Measurements from ENCODE around the gene SDSL. TPM values are rescaled to one million over a fixed set of nuclear protein-coding genes. Genes with fewer than 3 reads are reported as not detected.

SDSL gene, protein sequence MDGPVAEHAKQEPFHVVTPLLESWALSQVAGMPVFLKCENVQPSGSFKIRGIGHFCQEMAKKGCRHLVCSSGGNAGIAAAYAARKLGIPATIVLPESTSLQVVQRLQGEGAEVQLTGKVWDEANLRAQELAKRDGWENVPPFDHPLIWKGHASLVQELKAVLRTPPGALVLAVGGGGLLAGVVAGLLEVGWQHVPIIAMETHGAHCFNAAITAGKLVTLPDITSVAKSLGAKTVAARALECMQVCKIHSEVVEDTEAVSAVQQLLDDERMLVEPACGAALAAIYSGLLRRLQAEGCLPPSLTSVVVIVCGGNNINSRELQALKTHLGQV
- 1.6 TPM for total RNA-seq

DNA sequence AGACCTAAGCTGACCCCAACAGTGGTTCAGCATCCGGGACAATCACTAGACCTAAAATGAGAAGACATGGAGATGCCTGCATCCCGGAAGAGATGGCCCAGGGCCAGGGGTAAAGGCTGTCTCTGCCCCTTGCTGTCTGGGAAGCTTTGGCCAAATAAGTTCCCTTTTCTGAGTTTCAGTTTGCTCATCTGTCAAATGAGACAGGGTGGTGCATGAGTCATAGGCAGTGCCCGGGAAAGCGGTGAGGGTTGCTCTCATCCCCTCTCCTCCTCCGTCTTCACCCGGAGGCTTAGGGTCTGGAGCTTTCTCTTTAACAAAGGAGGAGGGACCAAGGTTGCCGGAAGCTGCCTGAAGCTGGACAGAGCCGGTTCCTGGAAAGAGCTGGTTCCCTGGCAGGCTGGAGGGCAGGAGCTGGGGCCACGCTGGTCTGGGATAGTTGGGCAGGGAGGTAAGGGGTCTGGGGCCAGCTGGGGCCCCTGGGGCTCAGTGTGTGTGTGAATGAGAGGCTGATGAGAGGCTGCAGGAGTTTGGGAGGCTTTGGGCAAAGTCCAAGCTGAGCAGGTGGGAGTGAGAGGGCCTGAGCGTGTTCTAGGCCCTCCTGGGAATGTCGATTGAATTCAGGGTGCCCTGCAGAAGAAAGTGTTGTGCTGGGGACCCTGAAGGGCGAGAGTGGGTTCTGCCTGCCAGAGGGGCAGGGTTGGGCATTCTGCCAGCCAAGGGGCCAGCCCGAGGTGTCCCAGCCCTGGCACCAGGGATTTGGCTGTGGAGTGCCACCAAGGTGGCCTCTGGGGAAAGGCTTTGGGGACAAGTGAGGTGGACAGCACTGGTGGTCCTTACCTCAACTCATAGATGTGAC lies at the start of gene SDSL:
Gene SDSL, plus strand, starts transcription at position 351 of the 856 bp plus-strand sequence. CDS start 5,603 bp downstream, outside the sequence.
- DNase-seq, result peak; percentile 60

DNA sequence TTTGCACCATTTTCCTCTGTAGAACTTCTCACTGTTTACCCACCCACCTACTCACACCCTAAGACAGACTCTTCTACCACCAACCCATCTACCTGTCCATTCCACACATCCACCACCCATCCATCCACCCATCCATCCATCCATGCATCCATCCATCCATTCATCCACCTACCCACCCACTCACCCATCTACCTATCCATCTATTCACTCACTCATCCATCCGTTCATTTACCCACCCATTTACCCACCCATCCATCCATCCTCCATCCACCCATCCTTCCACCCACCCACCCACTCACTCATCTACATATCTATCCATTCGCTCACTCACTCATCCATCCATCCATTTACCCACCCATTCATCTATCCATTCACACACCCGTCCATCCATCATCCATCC lies 48.7 kb upstream of the SDSL start:
- DNase-seq, result no peak

DNA sequence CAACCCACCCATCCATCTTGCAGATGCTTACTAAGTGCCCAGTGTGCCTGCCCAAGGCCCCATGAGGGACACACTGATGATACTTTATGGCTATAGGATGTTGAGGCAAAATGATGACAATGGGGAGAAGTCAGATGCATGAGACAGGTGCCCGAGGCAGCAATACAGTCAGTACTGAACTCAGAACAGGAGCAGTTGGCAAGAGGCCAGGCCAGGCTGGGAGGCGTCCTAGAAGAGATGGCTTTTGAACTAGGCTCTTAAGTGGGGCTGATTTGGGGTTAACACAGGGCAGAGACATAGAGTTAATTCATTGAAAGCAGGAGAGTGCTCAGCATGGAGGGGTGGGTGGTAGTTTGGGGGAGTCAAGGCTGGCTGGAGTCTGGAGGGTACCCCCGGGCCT lies 48.2 kb upstream of the SDSL start:
- DNase-seq, result no peak

DNA sequence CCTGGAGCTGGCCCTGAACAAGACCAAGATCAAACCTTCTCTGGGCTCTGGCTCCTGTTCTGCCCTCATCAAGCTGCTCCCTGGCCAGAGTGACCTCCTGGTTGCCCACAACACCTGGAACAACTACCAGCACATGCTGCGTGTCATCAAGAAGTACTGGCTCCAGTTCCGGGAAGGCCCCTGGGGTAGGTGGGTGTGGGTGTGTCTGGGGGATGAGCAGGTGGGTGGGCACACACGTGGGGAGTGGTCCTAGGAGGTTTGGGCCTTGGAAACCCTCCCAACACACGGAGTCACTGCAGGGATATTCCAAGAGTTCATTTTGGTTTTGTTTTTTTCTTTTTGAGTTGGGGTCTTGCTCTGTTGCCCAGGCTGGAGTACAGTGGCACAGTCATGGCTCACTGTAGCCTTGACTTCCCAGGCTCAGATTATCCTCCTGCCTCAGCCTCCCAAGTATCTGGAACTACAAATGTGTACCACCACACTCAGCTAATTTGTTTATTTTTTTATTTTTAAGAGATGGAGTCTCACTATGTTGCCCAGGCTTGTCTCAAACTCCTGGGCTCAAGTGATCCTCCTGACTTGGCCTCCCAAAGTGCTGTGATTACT lies 47.3 kb upstream of the SDSL start:
- DNase-seq, result no peak

DNA sequence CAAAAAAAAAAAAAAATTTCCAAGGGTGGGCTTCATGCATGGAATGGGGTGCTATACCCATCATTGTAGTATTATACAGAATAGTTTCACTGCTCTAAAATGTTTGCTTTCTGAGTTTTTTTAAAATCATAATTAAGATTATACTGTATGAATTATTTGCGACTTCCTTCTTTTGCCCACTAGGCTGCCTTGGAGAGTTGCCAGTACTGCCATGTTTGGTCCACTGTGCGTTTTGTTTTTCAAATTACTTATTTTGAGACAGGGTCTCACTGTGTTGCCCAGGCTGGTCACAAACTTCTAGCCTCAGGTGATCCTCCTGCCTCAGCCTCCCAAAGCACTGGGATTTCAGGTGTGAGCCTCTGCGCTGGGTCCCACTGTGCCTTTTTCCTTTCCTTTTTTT lies 43.9 kb upstream of the SDSL start:
- no peak for DNase-seq

DNA sequence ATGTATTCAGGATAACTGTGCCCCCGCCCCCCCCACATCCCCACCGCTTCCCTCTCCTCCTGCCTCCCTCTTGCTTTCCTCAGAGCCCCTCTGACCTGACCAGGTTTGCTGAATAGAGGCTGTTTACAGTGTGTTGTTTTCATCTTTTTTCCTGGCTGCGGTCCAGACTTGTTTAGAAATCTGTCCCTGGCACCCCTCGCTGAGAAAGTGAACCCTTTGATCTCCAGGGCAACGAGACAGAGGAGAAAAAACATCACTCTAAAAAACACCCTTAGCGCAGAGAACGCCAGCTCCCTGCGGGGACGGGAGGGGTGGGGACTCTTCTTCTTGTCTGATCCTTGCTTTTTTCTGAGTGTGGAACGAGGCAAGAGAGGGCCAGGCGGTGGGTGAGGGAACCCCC lies 41.0 kb upstream of the SDSL start:
- no peak for DNase-seq

DNA sequence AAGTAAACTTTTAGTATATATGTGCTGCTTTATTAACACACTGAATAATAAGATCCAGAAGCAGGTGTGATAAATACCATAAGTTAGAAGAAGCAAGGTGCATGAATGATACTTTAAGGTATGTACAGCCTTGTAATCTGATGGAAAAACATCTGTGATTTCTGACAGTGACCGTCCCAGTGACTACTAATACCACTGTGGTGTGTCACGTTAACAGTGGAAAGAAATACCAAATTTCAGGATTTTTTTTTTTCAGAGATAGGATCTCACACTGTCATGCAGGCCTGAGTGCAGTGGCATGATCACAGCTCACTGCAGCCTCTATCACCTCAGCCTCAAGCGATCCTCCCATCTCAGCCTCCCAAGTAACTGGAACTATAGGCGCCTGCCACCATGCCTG lies 40.0 kb upstream of the SDSL start:
- DNase-seq, result no peak

DNA sequence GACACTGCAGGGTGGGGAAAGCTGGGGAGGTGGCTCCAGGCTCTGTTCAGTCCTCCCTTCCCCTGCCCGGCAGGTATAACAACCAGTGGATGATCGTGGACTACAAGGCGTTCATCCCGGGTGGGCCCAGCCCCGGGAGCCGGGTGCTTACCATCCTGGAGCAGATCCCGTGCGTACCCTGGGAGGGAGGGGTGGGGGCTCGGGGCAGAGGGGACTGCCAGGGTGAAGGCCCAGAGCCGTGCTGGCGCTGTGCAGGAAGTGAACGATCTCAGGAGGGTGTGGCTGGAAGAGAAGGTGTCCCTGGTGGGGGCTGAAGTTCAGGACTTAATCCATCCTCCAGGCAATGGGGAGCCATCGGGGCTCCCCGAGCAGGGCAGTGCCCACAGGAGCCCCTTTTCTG lies 37.4 kb upstream of the SDSL start:
- DNase-seq, result no peak

DNA sequence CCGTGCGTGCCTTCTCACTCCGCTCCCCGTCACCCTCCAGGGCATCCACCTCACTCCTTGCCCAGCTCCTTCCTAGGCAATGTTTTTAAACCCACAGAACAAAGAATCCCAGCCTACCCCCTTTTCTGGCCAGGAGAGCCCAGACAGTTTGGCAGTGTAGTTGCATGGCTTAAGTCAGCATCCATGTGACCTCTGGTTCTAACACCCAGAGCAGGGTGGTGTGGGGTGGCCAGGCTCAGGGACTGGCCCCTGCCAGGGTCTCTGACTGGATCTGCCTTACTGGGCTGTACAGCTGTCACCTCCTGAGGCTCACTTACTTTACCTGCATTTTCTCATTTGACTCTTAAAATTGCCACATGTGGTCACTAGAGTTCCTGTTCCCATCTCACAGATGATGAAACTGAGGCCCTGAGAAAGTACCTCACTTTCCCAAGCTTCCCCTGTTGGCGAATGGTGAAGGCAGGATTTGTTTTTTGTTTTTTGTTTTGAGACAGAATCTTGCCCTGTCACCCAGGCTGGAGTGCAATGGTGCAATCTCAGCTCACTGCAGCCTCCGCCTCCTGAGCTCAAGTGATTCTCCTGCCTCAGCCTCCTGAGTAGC lies 36.8 kb upstream of the SDSL start:
- no peak for DNase-seq

DNA sequence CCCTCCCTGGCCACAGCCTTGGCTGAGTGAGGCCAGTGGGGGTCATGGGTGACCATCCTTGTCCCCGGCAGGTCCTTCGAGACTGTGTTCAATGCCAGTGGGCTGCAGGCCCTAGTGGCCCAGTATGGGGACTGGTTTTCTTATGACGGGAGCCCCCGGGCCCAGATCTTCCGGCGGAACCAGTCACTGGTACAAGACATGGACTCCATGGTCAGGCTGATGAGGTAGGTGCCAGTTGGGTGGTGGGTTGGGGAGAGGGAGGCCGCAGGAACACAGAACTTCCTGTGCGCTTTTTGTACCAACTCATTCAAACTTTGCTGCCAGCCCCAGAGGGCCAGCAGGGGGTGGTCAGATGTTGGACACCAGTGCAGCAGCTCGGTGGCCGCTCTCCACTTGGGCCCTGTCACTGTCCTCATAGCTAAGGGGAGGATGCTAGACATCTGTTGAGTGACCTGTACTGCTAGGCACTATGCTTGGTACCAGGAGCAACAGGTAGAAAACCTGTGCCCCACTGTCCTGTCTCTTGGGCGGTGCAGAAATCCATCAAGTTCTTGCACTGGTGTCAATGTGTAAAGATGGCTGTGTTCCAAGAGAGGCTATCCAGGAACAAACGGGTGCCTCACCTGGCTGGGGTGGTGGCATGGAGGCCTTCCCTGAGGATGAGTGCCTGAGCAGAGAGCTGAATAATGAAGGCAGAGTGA lies 35.2 kb upstream of the SDSL start:
- DNase-seq, result no peak

DNA sequence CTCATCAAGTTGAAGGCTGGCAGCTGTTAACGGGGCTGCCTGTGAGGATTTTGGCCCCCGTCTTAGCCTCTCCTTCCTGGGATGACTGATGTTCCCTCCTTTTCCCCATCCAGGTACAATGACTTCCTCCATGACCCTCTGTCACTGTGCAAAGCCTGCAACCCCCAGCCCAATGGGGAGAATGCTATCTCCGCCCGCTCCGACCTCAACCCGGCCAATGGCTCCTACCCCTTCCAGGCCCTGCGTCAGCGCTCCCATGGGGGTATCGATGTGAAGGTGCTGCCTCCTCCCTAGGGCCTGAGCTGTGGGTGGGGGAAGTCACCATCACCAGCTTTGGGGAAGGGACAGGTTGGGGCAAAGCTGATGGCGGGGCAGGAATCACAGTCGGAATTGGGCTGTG lies 34.5 kb upstream of the SDSL start:
- DNase-seq, result no peak

DNA sequence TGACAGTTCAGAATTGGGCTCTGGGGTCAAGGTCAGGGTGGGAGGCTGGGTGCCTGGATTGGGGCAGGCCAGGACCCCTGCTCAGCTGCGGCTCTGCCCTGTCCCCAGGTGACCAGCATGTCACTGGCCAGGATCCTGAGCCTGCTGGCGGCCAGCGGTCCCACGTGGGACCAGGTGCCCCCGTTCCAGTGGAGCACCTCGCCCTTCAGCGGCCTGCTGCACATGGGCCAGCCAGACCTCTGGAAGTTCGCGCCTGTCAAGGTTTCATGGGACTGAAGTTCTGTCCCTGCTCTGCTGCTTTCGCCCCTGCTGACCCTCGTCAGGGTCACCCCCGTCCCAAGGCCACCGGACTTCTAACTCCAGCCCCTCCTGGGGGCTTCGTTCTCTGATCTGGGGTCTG lies 33.8 kb upstream of the SDSL start:
- no peak for DNase-seq

DNA sequence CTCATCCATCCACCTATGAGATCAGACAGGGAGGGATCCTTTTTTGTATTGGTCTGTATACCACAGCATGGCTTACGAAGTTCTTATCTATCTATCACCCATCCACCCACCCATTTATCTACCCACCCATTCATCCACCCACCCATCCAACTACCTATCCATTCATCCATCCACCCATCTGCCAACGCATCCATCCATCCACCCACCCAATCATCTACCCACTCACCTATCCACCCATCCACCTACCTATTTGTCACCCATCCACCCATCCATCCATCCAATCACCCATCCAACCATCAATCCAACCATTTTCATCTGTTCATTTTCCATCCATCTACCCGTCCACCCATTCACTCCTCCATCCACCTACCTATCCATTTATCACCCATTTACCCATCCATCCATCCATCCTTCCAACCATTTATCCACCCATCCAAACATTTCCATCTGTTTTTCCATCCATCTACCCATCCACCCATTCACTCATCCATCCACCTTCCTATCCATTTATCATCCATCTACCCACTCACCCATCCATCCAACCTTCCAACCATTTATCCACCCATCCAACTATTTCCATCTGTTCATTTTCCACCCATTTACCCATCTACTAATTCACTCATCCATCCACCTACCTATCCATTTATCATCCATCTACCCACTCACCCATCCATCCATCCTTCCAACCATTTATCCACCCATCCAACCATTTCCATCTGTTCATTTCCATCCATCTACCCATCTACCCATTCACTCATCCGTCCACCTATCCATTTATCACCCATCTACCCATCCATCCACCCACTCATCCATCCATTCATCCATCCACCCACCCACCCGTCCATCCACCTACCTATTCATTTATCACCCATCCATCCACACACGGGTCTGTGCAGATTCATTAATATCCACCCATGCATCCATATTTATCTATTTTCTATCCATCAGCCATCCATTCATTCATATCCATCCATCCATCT lies 31.8 kb upstream of the SDSL start:
- no peak for DNase-seq

DNA sequence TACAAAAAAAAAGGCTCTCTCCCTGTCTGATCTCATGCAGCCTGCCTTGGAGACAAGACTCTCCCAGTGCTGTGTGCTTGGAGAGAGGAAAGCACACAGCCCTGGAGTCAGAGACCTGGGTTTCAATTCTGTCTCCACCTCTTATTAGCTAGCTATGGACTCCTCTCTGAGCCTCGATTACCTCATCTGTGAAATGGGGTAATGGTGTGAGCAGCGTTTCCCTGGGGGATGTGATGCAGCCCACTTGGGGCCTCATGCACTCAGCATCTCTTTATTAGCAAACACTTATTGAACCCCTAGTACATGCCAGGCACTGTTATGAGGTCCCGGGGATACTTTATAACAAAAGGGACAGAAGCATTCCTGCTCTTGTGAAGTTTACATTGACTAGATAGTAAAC lies 31.0 kb upstream of the SDSL start:
- no peak for DNase-seq

DNA sequence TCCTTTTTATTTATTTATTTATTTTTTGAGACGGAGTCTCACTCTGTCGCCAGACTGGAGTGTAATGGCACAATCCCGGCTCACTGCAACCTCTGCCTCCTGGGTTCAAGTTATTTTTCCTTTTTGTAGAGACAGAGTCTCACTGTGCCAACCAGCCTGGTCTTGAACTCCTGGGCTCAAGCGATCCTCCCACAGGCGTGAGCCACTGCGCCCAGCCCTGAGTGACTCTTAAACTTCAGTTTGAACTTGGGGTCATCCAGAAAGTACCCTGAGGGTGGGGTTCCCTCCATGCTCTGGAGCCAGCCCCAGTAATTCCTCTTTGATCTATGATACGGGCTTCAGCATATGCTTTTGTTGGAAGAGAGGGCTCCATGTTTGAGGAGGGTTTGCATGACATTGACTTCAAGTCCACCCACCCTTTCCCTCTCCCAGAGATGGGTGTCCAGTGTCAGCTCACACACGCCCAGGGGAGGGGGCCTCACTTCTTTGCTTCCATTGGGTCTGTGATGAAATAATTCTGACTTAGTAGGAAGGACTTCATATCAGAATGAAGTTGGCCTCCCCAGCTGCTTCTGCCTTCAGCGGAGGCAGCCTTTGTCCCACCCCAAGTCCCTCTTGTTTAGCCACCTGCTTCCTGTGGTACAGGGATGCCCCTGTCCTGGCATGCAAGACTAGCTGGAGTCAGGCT lies 30.4 kb upstream of the SDSL start:
- DNase-seq, result no peak

DNA sequence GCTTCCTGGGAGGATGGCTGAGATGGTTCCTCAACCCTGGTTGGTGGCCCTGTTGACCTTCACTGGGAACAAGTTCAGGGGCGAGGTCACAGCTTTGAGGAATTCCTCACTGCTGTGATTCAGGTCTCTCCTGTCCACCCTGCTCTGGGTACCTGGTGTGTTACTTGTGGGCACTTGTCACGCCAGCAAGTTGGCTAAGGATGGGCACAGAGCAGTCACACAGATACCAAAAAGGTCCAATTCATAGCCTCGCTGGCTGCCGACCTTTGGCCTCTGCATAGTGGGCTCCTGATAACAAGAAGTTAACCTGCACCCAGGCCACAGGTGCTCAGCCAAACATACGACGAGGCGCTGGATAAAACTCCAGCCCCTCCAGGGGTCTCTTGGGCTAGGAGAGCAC lies 29.7 kb upstream of the SDSL start:
- DNase-seq, result no peak

DNA sequence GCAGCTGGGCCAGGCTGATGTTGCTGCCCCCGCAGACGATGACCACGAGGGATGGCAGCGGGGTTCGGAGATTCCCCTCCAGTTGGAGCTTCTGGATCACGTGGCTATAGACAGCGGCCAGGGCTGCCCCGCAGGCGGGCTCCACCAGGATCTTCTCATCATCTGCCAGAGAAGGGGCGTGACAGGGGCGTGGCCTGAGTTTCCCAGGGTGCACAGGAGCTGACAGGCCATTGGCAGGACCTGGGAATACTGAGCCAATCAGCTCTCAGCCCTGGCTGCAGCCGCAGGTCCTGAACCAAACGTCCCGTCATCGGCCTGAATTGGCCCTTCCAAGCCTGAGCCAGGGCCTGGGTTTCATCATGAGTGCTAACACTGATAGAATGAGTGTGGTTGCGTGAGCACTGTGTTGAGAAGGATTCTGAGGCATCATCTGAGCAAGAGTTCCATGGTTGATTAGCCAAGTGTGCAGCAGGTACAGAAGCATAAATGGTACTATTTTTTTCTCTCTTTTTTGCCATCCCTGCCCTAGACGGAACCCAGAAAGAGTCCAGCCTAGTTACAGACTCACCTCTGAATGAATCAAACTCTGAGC lies 29.1 kb upstream of the SDSL start:
- DNase-seq, result no peak

DNA sequence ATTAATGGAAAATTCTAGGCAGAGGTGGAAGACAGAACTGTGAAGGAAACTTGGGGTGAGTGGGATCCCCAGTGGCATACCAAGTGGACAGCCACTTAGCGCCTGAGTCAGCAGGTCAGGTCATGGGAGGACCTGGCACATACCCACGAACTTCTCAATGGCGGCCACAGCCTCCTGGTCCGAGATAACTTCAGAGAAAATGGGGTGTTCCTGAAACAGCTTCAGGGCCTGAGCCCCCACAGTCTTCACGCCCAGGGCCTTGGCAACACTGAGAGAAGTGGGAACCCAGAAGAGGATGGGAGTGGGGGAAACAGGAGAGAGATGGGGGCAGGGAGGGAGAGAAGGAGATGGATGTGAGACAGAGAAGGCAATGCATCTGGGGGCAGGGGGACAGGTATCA lies 28.4 kb upstream of the SDSL start:
- no peak for DNase-seq

DNA sequence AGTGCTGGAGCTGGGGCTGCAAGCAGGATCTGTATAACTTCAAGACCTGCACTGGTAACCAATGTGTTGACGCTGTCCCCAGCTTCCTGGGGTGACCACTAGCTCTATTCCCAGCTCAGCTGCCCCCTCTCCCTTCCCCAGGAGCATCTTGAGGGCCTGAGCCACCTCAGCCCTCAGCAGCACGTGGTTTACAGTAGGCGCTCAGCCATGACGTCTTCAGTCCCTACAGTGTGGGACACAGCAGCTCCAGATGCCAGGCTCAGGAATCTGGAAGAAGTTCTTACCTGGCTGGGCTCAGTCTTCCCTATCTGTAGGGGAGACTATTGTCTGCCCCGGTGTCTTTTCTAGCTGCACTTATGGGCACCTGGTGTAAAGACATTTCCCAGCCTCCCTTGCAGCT lies 27.1 kb upstream of the SDSL start:
- no peak for DNase-seq

DNA sequence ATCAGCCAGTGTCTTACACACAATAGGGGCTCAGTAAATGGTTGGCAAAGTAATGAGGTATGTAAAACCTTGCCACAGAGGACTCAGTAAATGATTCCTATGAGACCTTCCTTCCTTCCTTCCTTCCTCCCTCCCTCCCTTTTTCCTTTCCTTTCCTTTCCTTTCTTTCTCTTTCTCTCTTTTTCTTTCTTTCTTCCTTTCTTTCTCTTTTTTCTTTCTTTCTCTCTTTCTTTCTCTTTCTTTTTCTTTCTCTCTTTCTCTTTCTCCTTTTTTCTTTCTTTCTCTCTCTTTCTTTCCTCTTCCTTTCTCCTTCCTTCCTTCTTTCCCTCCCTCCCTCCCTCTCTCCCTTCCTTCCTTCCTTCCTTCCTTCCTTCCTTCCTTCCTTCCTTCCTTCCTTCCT lies 26.0 kb upstream of the SDSL start:
- no peak for DNase-seq

All from occipital lobe (tissue), 2 donors.